Measurements from ENCODE around the gene KLHDC8B. TPM values are rescaled to one million over a fixed set of nuclear protein-coding genes. Genes with fewer than 3 reads are reported as not detected.

KLHDC8B gene
- total RNA-seq, 1 experiment from 2014 or later = 27.7 TPM

- Histone ChIP-seq H3K27me3 (ENCODE audit: control insufficient read depth, insufficient read depth, low read length) (no peaks in the 10 kb centered on the region), H3K36me3 (replicated peaks; ENCODE audit: control insufficient read depth, insufficient read depth, low read length) (no peaks in the 10 kb centered on the region; the same call in 1 of the 2 replicates), H3K4me3 (ENCODE audit: insufficient read depth, low read depth, low read length) (no peak overlapping the region)
- DNase-seq = no peak
Observed at GRCh38 chr3:49135499-49135898, 35.9 kb upstream of the KLHDC8B start.

GRCh38 chr3:49140080-49140479 lies 31.3 kb upstream of the KLHDC8B start:
- DNase-seq = no peak
- Histone ChIP-seq H3K4me3 (ENCODE audit: insufficient read depth, low read depth, low read length) (no peak overlapping the region), H3K36me3 (replicated peaks; ENCODE audit: control insufficient read depth, insufficient read depth, low read length) (no peaks in the 10 kb centered on the region), H3K27me3 (ENCODE audit: control insufficient read depth, insufficient read depth, low read length) (no peaks in the 10 kb centered on the region)

- Histone ChIP-seq H3K36me3 (replicated peaks; ENCODE audit: control insufficient read depth, insufficient read depth, low read length) (no peaks in the 10 kb centered on the region), H3K4me3 (ENCODE audit: insufficient read depth, low read depth, low read length) (no peak overlapping the region), H3K27me3 (ENCODE audit: control insufficient read depth, insufficient read depth, low read length) (no peaks in the 10 kb centered on the region; the same call in 1 of the 2 replicates)
- DNase-seq = no peak
Observed at GRCh38 chr3:49148159-49148558, 23.2 kb upstream of the KLHDC8B start.

- H3K36me3 ChIP-seq (replicated peaks; ENCODE audit: control insufficient read depth, insufficient read depth, low read length) = no peaks in the 10 kb centered on the region
- no peaks in the 10 kb centered on the region; the same call in 1 of the 2 replicates for H3K27me3 ChIP-seq (ENCODE audit: control insufficient read depth, insufficient read depth, low read length)
- H3K4me3 ChIP-seq (ENCODE audit: insufficient read depth, low read depth, low read length) = no peak overlapping the region
- DNase-seq = no peak
Observed at GRCh38 chr3:49151610-49152009, 19.8 kb upstream of the KLHDC8B start.

- Histone ChIP-seq H3K36me3 (replicated peaks; ENCODE audit: control insufficient read depth, insufficient read depth, low read length) (no peaks in the 10 kb centered on the region), H3K27me3 (ENCODE audit: control insufficient read depth, insufficient read depth, low read length) (no peaks in the 10 kb centered on the region; the same call in 1 of the 2 replicates), H3K4me3 (ENCODE audit: insufficient read depth, low read depth, low read length) (no peak overlapping the region)
- no peak for DNase-seq
Observed at GRCh38 chr3:49153349-49153912, 18.0 kb upstream of the KLHDC8B start.

- H3K27me3 ChIP-seq (ENCODE audit: control insufficient read depth, insufficient read depth, low read length) = no peaks in the 10 kb centered on the region
- H3K36me3 ChIP-seq (replicated peaks; ENCODE audit: control insufficient read depth, insufficient read depth, low read length) = 0 out of 2 replicates have a peak, but pooled peaks cover 2% of the 10 kb centered on the region
- no peak for DNase-seq
- no peak overlapping the region for H3K4me3 ChIP-seq (ENCODE audit: insufficient read depth, low read depth, low read length)
Observed at GRCh38 chr3:49157289-49157688, 14.1 kb upstream of the KLHDC8B start.

GRCh38 chr3:49158103-49158709 lies 13.2 kb upstream of the KLHDC8B start:
- H3K27me3 ChIP-seq (ENCODE audit: control insufficient read depth, insufficient read depth, low read length) = no peaks in the 10 kb centered on the region
- H3K36me3 ChIP-seq (replicated peaks; ENCODE audit: control insufficient read depth, insufficient read depth, low read length) = peaks cover 4% of the 10 kb centered on the region
- H3K4me3 ChIP-seq (ENCODE audit: insufficient read depth, low read depth, low read length) = no peak overlapping the region
- peak; percentile 88 for DNase-seq

GRCh38 chr3:49158792-49159191 lies 12.6 kb upstream of the KLHDC8B start:
- DNase-seq = no peak
- Histone ChIP-seq H3K4me3 (ENCODE audit: insufficient read depth, low read depth, low read length) (no peak overlapping the region), H3K27me3 (ENCODE audit: control insufficient read depth, insufficient read depth, low read length) (no peaks in the 10 kb centered on the region), H3K36me3 (replicated peaks; ENCODE audit: control insufficient read depth, insufficient read depth, low read length) (peaks cover 9% of the 10 kb centered on the region)

- DNase-seq = no peak
- Histone ChIP-seq H3K4me3 (ENCODE audit: insufficient read depth, low read depth, low read length) (no peak overlapping the region), H3K27me3 (ENCODE audit: control insufficient read depth, insufficient read depth, low read length) (no peaks in the 10 kb centered on the region), H3K36me3 (replicated peaks; ENCODE audit: control insufficient read depth, insufficient read depth, low read length) (peaks cover 13% of the 10 kb centered on the region)
Observed at GRCh38 chr3:49161197-49161596, 10.2 kb upstream of the KLHDC8B start.

GRCh38 chr3:49161808-49162530 lies 9.4 kb upstream of the KLHDC8B start:
- peaks cover 13% of the 10 kb centered on the region for H3K36me3 ChIP-seq (replicated peaks; ENCODE audit: control insufficient read depth, insufficient read depth, low read length)
- no peak for DNase-seq
- no peak overlapping the region for H3K4me3 ChIP-seq (ENCODE audit: insufficient read depth, low read depth, low read length)
- H3K27me3 ChIP-seq (ENCODE audit: control insufficient read depth, insufficient read depth, low read length) = no peaks in the 10 kb centered on the region

- no peak for DNase-seq
- Histone ChIP-seq H3K4me3 (ENCODE audit: insufficient read depth, low read depth, low read length) (no peak overlapping the region), H3K36me3 (replicated peaks; ENCODE audit: control insufficient read depth, insufficient read depth, low read length) (peaks cover 13% of the 10 kb centered on the region), H3K27me3 (ENCODE audit: control insufficient read depth, insufficient read depth, low read length) (peaks cover 2% of the 10 kb centered on the region; the same call in 1 of the 2 replicates)
Observed at GRCh38 chr3:49162751-49163419, 8.5 kb upstream of the KLHDC8B start.

GRCh38 chr3:49163609-49164008 lies 7.8 kb upstream of the KLHDC8B start:
- peaks cover 13% of the 10 kb centered on the region for H3K36me3 ChIP-seq (replicated peaks; ENCODE audit: control insufficient read depth, insufficient read depth, low read length)
- peaks cover 2% of the 10 kb centered on the region; the same call in 1 of the 2 replicates for H3K27me3 ChIP-seq (ENCODE audit: control insufficient read depth, insufficient read depth, low read length)
- no peak for DNase-seq
- no peak overlapping the region for H3K4me3 ChIP-seq (ENCODE audit: insufficient read depth, low read depth, low read length)

- Histone ChIP-seq H3K4me3 (ENCODE audit: insufficient read depth, low read depth, low read length) (peak overlapping the region; percentile 89), H3K27me3 (ENCODE audit: control insufficient read depth, insufficient read depth, low read length) (peaks cover 2% of the 10 kb centered on the region; the same call in 1 of the 2 replicates), H3K36me3 (replicated peaks; ENCODE audit: control insufficient read depth, insufficient read depth, low read length) (peaks cover 13% of the 10 kb centered on the region)
- peak; percentile 73 for DNase-seq
Observed at GRCh38 chr3:49164983-49165720, 6.2 kb upstream of the KLHDC8B start.
